Neutrophil (primary cell): ENCODE data around the gene ZMYND12.

Experiments
- H3K27ac ChIP-seq: fragments of 200-600 bp; sonication (generic); 2 replicates; pipeline ENCODE4 v1.5.1; 2016; ENCODE audit warnings: mild to moderate bottlenecking, moderate library complexity
- H3K27me3 ChIP-seq: fragments of 200-600 bp; sonication (generic); 2 replicates; pipeline ENCODE4 v1.6.0; 2016; ENCODE audit warnings: mild to moderate bottlenecking
- H3K36me3 ChIP-seq: fragments of 200-600 bp; sonication (generic); 2 replicates; pipeline ENCODE4 v1.5.1; 2017
- H3K4me1 ChIP-seq, 2 experiments: fragments of 200-600 bp in 1 of 2; sonication (generic) in 1 of 2; 1 replicate in 1 of 2; 2 replicates in 1 of 2; pipeline versions ENCODE4 v1.5.1 to v1.6.1; 2013 to 2016; ENCODE audit warnings: low read depth in 1 of 2, low read length in 1 of 2, mild to moderate bottlenecking in 1 of 2, moderate library complexity in 1 of 2; ENCODE audit not compliant: control insufficient read depth in 1 of 2, insufficient read depth in 1 of 2
- H3K4me3 ChIP-seq, 2 experiments: fragments of 200-600 bp in 1 of 2; sonication (generic) in 1 of 2; 1 replicate in 1 of 2; 2 replicates in 1 of 2; pipeline ENCODE4 v1.5.1; 2013 to 2016; ENCODE audit warnings: low read depth in 1 of 2, low read length in 1 of 2, mild to moderate bottlenecking in 1 of 2, moderate library complexity in 1 of 2
- H3K9me3 ChIP-seq: fragments of 200-600 bp; sonication (generic); 2 replicates; pipeline ENCODE4 v1.5.1; 2016
- CTCF ChIP-seq: fragments of 200-600 bp; sonication (generic); IDR thresholded peaks from 2 replicates; pipeline ENCODE4 v1.5.1; 2016; ENCODE audit warnings: antibody characterized with exemption

ZMYND12 gene

GRCh38 chr1:42439940-42440339 lies 15.9 kb downstream of the ZMYND12 start:
- no peak for TF ChIP-seq CTCF
- H3K9me3 ChIP-seq: no peaks in the 10 kb centered on the region
- no peaks in the 10 kb centered on the region for H3K4me1 ChIP-seq
- no peaks in the 10 kb centered on the region for H3K27me3 ChIP-seq
- H3K27ac ChIP-seq: no peak overlapping the region
- H3K4me3 ChIP-seq: no peak overlapping the region
- H3K36me3 ChIP-seq: no peaks in the 10 kb centered on the region

GRCh38 chr1:42434340-42434739 lies 21.5 kb downstream of the ZMYND12 start:
- Histone ChIP-seq H3K4me1 (no peaks in the 10 kb centered on the region), H3K36me3 (no peaks in the 10 kb centered on the region), H3K9me3 (no peaks in the 10 kb centered on the region), H3K27ac (no peak overlapping the region), H3K27me3 (no peaks in the 10 kb centered on the region), H3K4me3 (no peak overlapping the region)
- no peak for TF ChIP-seq CTCF

- Histone ChIP-seq H3K27ac (no peak overlapping the region), H3K36me3 (no peaks in the 10 kb centered on the region), H3K27me3 (no peaks in the 10 kb centered on the region), H3K9me3 (no peaks in the 10 kb centered on the region), H3K4me3 (no peak overlapping the region), H3K4me1 (no peaks in the 10 kb centered on the region)
- no peak for TF ChIP-seq CTCF
Measured at GRCh38 chr1:42433369-42433768, 22.5 kb downstream of the ZMYND12 start.

GRCh38 chr1:42432714-42433113 lies 23.1 kb downstream of the ZMYND12 start:
- Histone ChIP-seq H3K36me3 (no peaks in the 10 kb centered on the region), H3K9me3 (no peaks in the 10 kb centered on the region), H3K4me3 (no peak overlapping the region), H3K27me3 (no peaks in the 10 kb centered on the region), H3K4me1 (no peaks in the 10 kb centered on the region), H3K27ac (no peak overlapping the region)
- no peak for TF ChIP-seq CTCF

- Histone ChIP-seq H3K4me1 (no peaks in the 10 kb centered on the region), H3K9me3 (no peaks in the 10 kb centered on the region), H3K27ac (no peak overlapping the region), H3K36me3 (no peaks in the 10 kb centered on the region), H3K27me3 (no peaks in the 10 kb centered on the region), H3K4me3 (no peak overlapping the region)
- no peak for TF ChIP-seq CTCF
Measured at GRCh38 chr1:42431514-42431913, 24.3 kb downstream of the ZMYND12 start.
